Measurements from ENCODE around the gene UCP2.

The UCP2 gene

GRCh38 chr11:73982595-73982989 lies at the start of gene UCP2:
Gene UCP2 (minus strand): TSS chr11:73982843. CDS start chr11:73978378, 4,465 bp downstream.
- peak; percentile 82 to 89 for DNase-seq

GRCh38 chr11:74030723-74031676 lies 48.4 kb upstream of the UCP2 start:
- DNase-seq: peak in 1 of 2 donors; percentile 36

- peak in 1 of 2 donors; percentile 48 for DNase-seq
Observed at GRCh38 chr11:74025467-74026166, 43.0 kb upstream of the UCP2 start.

GRCh38 chr11:74024261-74025029 lies 41.8 kb upstream of the UCP2 start:
- DNase-seq: peak in 1 of 2 donors; percentile 65

GRCh38 chr11:74023276-74023675 lies 40.6 kb upstream of the UCP2 start:
- DNase-seq: no peak

GRCh38 chr11:74022546-74022945 lies 39.9 kb upstream of the UCP2 start:
- DNase-seq: no peak

GRCh38 chr11:74021998-74022397 lies 39.4 kb upstream of the UCP2 start:
- DNase-seq: no peak

- DNase-seq: peak in 1 of 2 donors; percentile 37
Observed at GRCh38 chr11:74020539-74020938, 37.9 kb upstream of the UCP2 start.

GRCh38 chr11:74019860-74020259 lies 37.2 kb upstream of the UCP2 start:
- DNase-seq: peak in 1 of 2 donors; percentile 37

- no peak for DNase-seq
Observed at GRCh38 chr11:74019104-74019738, 36.6 kb upstream of the UCP2 start.

- DNase-seq: peak in 1 of 2 donors; percentile 61
Observed at GRCh38 chr11:74018331-74019005, 35.8 kb upstream of the UCP2 start.

- DNase-seq: no peak
Observed at GRCh38 chr11:74017631-74018030, 35.0 kb upstream of the UCP2 start.

- DNase-seq: no peak
Observed at GRCh38 chr11:74015919-74016684, 33.5 kb upstream of the UCP2 start.

GRCh38 chr11:74014880-74015279 lies 32.2 kb upstream of the UCP2 start:
- DNase-seq: no peak

GRCh38 chr11:74013141-74013540 lies 30.5 kb upstream of the UCP2 start:
- no peak for DNase-seq

- no peak for DNase-seq
Observed at GRCh38 chr11:74012074-74012809, 29.6 kb upstream of the UCP2 start.

- peak; percentile 57 to 68 for DNase-seq
Observed at GRCh38 chr11:74011360-74012073, 28.9 kb upstream of the UCP2 start.

- no peak for DNase-seq
Observed at GRCh38 chr11:74010306-74011300, 28.0 kb upstream of the UCP2 start.
